ENCODE results near the gene LITAFD.
"Not testable (repeated sequence)": the region's sequence is repeated elsewhere in the genome, so short reads cannot be mapped to it uniquely, and the experiment has no call there.

Gene LITAFD

DNA sequence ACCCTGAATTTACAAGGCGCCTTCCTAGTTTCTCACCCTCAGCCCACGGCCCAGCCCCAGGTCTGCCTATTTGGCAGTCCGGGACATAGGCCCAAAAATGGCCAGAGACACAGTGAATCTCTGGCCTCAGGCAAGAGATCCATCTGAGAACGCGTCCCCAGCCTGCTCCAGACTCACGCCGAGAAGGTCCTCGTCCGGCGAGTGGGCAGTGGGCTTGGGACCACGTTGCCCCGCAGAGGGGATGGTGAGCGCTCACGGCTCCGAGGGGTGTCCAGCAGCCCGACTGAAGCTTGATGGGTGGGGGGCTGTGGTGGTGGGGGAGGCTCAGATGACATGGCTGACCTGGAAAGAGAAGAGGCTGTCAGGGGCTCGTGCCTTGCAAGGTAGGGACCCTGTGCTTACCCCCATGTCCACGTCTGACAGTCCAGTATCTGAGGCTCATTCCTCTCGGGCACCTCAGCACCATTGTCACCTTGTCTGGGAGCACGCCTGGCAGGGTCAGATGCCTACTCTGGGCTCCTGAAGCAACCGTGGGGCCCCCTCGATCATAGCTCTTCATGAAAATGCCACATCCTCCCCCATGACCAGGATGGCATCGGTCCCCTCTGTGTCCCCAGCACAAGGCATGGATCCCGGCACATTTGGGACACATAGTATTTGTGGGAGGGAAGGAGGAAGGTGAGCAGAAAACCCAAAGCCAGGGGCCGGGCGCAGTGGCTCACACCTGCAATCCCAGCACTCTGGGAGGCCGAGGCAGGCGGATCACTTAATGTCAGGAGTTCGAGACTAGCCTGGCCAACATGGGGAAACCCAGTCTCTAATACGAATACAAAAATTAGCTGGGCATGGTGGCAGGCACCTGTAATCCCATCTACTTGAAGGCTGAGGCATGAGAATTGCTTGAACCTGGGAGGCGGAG, 22.9 kb upstream of the LITAFD start:
- DNase-seq: no peak

DNA sequence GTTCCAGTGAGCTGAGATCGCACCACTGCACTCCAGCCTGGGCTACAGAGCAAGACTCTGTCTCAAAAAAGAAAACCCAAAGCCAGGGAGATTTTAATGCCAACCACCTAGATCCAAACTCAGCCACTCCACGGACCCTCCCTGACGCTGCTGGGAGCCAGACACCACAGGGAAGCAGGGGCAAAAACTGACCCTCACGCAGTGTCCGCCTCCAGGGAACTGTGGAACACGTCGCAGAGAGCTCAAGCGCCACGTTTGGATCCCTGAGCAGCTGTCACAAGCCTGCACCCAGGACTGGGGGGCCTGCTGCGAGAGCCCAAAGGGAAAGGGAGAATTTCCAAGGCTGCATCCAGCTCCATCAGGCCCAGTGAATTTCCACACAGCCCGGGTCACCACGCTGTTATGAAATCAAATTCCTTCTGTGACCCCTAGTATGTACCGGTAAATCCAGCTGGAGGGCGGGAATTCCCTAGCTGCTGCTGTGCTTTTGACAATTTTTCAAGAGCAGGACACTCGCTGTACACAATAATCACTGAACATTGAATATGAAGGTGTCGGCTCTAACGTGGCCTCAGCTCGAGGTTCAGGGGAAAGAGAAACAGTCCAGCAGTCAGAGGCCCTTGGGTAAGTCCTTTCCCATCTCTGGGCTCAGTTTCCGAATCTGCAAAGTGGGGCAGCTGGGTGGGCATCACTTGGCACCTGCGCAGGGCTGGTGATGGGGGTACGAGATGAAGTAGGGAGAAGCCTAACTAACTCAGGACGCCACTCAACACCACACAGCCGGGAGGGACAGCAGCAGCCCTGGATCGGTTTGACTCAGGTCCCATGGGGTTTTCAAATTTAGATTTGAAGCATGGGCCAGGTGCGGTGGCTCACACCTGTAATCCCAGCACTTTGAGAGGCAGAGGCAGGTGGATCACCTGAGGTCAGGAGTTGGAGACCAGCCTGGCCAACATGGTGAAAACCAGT, 22.0 kb upstream of the LITAFD start:
- no peak for DNase-seq

DNA sequence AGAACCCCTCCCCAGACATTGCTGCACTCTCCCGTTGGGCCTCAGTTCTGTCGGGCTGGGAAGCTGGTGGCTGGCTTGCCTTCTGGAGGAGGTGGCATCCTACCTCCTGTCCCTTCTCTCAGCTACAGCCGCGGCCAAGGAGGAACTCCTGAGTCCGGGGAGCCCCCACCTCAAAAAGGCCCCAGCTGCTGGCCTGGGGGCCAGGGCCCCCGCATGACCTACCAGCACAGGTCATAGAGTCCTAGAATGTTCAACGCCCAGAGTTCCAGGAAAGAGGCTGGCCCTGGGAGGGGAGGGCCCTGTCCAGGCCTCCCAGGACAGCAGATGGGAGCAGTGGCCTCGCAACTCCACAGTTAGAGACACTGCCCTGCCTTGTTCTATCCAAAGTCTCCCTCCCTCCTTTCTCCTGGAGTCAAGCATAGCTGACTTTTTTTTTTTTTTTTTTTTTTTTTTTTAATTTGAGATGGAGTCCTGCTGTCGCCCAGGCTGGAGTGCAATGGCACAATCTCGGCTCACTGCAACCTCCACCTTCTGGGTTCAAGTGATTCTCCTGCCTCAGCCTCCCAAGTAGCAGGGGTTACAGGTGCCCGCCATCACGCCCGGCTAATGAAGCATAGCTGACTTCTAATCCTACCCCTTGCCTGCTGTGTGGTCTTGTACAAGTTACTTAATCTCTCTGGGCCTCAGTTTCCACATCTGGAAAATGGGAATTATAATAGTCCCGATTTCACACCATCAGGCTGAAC, 20.4 kb upstream of the LITAFD start:
- DNase-seq: no peak

DNA sequence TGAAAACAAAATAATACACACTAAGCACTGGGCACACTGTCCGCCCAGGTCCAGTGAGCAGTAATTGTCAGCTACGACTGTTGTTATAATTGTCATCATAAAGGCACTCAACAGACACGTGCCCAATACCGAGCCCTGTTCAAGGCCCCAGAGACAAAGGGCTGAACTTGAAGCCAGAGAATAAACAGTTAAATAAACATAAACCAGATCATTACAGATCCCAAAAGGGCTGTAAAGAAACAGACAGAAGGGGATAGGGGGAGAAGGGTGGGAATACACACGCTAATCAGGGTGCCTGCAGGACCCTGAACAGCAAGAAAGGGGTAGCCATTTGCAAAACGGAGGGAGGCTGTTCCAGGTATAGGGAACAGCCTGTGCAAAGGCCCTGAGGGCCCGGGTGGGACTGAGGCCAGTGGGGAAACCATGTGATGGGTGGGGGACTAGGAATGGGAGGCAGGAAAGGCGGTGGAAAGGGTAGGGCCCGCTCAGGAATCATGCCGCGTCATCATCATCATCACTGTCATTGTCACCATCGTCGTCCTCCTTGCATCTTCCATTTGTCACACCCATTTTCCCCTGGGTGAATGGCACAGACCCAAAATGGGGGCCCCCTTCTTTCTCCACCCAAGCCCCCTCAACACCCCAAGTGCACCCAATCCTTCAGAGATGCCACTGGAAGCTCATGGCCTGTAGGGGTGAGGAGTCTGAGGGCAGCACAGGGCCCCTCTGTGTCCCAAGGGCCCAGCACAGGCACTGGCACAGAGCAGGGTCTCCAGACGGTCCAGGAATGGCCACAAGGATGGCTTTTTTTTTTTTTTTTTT, 19.6 kb upstream of the LITAFD start:
- DNase-seq: no peak

DNA sequence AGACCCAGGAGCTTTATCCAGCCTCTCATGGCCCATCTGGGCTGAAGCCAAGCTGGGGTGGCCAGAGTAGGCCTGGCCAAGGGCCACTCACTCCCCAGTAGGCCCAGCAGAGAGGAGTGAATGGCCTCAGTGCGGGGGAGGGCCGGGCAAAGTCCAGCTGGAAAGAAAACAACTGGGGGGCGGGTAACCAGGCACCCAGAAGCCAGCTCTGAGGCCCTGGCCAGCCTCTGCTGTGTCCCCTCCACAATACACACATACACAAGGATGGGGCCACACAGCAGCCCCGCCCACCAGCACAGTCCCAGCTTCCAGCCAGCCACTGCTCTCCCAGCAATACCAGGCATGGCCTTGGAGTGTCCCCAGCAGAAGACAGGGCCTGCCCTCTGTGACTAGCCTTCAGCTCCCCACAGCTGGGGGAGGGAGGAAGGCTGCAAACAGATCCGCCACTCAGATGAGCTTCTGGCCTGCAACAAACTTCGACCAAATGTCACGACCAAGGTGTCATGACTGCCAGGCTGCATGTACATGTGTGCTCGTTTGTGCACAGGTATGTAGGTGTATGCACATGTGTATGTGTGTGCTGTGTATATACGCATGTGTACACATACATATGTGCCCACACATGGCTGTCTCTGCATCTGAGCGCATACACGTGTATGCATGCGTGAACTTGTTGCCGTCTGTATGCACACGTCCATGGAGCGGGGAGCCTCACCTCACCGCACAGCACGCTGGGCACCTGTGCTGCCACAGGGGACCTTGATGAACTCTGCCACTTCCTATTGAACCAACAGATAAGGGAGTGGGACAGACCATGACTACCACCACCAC, 18.3 kb upstream of the LITAFD start:
- DNase-seq: no peak

DNA sequence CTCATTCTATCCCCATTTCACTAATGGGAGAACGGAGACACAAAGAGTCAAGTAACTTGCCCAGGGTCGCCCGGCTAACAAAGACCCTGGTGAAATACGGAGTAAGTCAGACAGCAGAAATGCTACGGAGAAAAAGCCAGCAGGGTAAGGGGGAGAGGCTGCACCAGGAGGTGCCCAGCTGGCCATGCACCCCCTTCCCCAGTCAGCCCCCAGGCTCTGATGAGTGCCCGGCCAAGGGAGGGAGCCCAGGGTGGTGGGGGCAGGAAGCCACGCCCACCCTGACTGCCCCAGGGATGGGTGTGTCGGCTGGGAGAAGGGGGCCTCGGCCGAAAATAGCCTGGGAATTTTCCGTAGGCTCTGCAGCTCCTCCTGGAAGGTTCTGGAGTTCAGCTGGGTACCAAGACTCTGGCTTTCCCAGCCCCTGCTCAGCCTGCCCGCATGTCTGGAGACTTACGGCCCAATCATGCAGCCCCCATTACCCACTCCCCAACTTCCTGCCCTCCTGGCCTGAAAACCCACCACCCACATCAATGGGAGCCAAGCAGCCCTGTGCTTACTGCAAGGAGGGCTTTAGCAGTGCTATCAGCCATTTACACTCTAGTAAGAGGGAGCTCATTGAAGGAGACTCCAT, 17.6 kb upstream of the LITAFD start:
- no peak for DNase-seq

DNA sequence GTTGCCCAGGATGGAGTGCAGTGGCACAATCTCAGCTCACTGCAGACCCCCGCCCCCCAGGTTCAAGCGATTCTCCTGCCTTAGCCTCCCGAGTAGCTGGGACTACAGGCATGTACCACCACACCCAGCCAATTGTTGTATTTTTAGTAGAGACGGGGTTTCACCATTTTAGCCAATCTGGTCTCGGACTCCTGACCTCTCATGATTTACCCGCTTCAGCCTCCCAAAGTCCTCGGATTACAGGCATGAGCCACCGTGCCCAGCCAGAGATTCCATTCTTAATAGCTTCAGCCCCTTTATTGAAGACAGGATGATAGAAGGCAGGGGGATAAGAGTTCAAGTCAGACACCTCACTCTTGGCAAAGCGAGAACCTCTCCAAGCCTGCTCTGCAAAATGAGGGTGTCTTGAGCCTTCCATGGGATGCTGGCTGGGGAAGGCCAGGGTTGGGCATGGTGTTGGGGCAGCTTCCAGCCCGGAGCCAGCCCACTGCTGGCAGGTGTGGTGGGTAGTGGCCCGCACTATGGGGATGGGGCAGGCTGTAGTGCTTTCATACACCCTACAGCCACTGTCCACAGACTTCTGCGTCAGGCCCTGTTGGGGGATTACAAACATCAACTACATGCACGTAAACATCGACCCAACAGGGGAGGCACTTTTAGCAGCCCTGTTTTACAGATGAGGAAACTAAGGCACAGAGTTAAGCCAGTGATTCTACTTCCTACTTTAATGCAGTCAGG, 16.8 kb upstream of the LITAFD start:
- no peak for DNase-seq

DNA sequence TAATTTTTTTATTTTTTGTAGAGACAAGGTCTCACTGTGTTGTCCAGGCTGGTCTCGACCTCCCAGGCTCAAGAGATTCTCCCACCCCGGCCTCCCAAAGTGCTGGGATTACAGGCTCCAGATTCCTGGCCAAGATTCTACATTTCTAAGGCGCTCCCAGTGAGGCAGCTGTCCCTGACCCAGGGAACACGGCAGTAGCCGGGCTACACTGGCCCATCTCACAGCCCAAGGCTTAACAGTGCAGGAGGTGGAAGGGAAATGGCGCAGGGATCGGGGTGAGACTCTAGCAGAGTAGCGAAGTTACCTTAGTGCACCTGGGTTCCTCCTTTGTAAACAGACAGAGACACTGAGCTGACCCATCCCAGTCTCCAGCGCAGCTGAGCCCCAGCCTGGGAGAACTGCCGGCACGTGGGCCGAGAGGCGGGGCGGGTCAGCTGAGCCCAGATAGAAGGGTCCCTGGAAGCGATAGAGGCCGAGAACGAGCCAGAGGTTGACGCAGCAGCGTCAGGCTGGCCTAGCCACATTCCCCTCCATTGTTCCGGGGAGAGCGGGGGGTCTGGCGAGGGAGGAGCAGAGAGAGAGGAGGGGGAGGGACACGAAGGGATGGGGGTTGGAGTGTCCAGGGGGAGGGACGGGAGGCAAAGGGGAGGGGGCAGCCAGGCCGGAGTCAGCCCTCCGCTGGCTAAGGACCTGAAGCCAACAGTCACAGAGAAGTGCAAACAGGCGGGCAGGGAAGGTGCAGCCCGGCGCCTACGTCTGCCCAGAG, 15.8 kb upstream of the LITAFD start:
- no peak for DNase-seq

DNA sequence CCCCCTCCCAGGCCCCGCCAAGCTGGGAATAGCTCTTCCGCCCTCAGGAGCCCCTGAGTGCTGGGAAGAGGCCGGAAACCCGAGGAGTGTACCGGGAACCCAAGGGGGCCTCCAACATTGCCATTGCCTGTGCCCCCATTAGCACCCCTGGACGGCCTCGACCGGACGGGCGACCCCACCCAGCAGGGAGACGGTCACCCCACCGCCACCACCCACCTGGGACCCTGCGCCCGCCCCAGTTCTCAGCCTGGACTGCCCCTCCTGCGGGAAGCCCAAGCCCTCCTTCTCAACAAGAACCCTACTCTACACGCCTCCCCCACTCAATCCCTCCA, 15.3 kb upstream of the LITAFD start:
- no peak for DNase-seq

DNA sequence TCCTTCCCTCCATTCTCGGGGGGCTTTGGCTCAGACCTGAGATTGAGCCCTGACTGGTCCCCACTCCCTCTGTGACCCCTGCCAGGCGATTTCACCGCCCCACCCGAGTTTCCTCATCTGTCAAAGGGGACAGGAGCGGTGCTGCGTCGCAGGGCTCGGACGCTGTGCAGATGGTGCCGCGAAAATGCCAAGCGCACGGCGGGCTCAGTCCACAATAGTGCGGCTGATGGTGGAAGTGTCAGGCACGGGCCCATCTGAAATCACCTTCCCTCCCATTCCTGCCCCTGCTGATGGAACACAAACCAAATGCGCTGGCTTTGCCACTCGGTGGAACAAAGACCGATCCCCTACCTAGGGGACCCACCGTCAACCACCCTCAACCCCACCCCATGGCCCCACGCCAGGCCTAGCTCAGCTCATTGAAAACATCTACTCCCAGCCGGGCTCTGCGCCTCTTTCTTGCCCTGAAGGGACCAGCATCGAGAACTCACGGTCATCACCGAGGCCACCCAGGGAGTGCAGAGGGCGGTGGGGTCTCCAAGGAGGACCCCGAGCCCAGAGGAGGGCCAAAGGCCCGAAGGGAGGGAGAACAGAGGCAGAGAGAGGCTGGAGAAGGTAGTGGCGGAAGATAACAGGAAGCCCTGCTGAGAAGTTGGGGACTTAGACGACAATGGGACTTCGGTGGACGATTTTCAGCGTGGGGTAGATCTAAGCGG, 14.8 kb upstream of the LITAFD start:
- peak in 2 of 6 experiments; percentile 30 to 32 for DNase-seq

DNA sequence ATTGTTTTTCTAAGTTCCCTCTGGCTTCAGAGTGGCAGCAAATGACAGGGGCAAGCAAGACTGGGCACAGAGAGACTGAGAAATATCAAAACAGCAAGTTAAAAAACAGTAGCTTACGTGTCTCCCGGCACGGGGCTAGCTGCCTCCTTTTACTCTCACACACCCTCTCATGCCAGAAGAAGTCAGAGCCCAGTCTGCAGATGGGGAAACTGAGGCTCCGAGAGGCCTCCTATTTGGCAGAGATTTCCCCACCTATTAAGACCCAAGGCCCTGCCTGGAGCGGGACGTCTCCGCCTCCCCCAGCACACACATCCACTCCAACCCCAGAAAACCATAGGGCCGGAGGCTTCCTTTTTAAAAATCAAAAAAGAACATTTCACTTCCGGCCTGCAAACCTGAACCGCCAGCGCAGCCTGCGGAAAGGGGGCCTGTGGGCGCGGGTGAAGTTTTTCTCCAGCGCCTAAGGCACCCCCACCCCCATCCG, 14.2 kb upstream of the LITAFD start:
- peak in 3 of 6 experiments; percentile 52 to 66 (median 63) for DNase-seq

DNA sequence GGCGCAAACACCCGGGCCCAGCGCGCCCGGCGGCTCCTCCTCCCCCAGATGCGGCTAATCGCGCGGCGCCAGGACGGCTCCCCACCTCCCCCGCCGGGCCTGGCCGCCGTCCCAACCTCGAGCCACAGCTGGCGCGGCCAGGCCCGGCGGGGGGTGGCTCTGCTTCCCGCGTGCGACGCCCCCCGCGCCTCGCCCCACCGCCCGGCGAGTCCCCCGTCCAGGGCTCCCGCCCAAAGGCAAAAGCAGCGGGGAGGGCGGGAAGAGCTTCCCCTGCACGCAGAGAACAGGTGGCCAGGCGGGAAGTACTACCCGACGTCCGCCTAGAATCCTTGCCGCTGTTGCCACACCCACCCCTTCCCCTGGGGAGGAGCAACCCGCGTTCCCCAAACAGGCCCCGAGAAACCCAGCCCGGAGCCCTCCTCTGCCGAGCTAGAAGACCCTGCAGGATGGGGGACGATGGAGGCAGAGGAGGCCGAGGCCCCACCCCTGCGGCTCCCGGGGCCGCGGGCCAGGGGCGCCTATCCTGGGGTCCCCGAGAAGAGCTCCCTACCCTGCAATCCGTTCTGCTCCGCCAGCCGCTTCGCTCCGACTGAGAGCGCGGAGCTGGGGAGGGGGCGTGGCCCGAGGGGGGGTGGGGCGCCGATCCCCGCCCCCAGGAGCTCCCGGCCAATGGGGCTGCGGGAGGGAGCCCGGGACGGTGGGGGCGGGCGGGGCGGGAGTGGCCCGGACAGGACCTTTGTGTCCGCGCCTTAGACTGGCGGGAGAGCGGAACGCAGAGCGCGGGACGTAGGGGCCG, 13.5 kb upstream of the LITAFD start, which contains the start of gene CARHSP1:
Gene CARHSP1 (minus strand): TSS at position 591 of the 796 bp plus-strand sequence. CDS start 9,678 bp downstream, outside the sequence.
- peak; percentile 68 to 88 (median 78) for DNase-seq

DNA sequence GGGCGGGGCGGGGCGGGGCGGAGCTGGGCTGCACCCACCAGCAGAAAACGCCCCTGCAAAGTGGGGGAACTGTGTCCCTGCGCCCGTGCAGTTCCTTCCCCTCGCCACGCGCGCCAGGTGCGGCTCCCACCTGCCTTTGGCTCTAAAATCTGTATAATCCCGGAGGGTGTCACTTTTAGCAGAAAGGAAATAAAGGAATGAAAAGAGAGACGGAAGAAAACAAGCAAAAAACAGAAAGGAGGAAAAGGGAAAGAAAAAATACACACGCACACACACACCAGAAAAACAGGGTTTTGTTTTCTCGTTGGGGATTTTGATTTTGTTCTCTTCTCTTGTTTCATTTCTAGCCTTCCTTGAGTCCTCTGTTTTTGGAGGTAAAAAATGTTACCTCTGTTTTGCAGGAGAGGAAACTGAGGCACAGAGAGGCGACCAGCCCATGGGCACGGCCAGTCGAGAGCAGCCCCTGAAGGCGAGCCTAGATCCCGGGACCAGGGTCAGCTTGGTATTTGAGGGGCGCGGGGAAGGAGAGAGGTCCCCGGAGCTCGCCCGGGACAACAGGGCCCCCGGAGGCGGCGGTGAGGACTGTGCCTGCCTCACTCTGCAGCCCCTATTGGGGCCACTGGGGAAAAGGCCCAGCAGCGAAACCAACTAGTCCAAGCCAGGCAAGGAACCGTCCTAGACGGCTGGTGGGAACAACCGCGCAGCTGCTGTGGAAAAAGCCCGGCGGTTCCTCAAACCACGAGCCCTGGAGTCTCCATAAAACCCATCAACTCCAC, 12.8 kb upstream of the LITAFD start:
- DNase-seq: peak in 2 of 6 experiments; percentile 75 to 83

DNA sequence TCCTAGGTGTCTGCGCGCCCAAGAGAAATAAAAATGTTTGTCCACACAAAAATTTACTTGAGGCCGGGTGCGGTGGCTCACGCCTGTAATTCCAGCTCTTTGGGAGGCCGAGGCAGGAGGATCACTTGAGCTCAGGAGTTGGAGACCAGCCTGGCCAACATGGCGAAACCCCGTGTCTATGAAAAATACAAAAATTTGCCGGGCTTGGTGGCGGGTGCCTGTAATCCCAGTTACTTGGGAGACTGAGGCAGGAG, 12.2 kb upstream of the LITAFD start:
- DNase-seq: not testable (repeated sequence)

DNA sequence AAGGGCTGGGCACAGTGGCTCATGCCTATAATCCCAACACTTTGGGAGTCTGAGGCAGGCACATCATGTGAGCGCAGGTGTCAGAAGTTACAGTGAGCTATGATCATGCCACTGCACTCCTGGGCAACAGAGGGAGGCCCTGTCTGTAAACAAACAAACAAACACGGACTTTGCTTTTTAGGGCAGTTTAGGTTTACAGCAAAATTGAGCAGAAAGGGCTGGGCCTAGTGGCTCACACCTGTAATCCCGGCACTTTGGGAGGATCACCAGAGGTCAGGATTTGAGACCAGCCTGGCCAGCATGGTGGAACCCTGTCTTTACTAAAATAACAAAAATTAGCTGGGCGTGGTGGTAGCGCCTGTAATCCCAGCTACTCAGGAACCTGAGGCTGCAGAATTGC, 10.1 kb upstream of the LITAFD start:
- no peak for DNase-seq
